Measurements from ENCODE around the gene PSMG4.

- TF ChIP-seq CTCF (IDR thresholded peaks at IDR 0.05; ENCODE audit: extremely low read depth in 1 of 2, insufficient read depth in 1 of 2, low read depth in 1 of 2, low read length in 2 of 2) (no peak), POLR2AphosphoS5 (IDR thresholded peaks at IDR 0.05; ENCODE audit: insufficient read depth, low read depth, low read length) (no peak), MYC (IDR thresholded peaks at IDR 0.05; ENCODE audit: low read depth, low read length) (no peak), POLR2A (IDR thresholded peaks at IDR 0.05; ENCODE audit: low read depth, low read length) (no peak), FOS (IDR thresholded peaks at IDR 0.05; ENCODE audit: borderline replicate concordance, insufficient read depth, low read length) (no peak), JUN (IDR thresholded peaks at IDR 0.05; ENCODE audit: borderline replicate concordance, insufficient read depth, insufficient read length, low read depth) (no peak), GATA2 (IDR thresholded peaks at IDR 0.05; ENCODE audit: insufficient read depth, insufficient read length, low read depth, low read length) (no peak), EZH2 (IDR thresholded peaks at IDR 0.05; ENCODE audit: borderline replicate concordance, low read depth, low read length, severe bottlenecking) (no peak), MAX (IDR thresholded peaks at IDR 0.05; ENCODE audit: insufficient read depth, insufficient read length) (no peak)
These were observed 38.3 kb downstream of the PSMG4 start for GRCh38 chr6:3297006-3297405.
